SK-N-SH (cell line): ENCODE measurements around the gene STARD7.

Experiments
- EP300 ChIP-seq, 2 experiments: IDR thresholded peaks; 2 replicates each; pipeline versions ENCODE4 v1.4.0 to v1.6.1; 2012; ENCODE audit warnings: borderline replicate concordance in 1 of 2, low read depth in 1 of 2, low read length in 1 of 2
- JUND ChIP-seq: IDR thresholded peaks from 2 replicates; pipeline ENCODE4 v1.4.0; 2012
- MXI1 ChIP-seq: IDR thresholded peaks from 2 replicates; pipeline ENCODE4 v1.6.1; 2012; ENCODE audit warnings: mild to moderate bottlenecking, low read depth, low read length, improper control_type of control experiment
- POLR2AphosphoS5 ChIP-seq: IDR thresholded peaks from 2 replicates; pipeline ENCODE4 v1.6.1; 2012; ENCODE audit warnings: low read depth, low read length
- RAD21 ChIP-seq: IDR thresholded peaks from 2 replicates; pipeline ENCODE4 v1.6.1; 2012; ENCODE audit warnings: mild to moderate bottlenecking, low read length
- RFX5 ChIP-seq: IDR thresholded peaks from 2 replicates; pipeline ENCODE4 v1.6.1; 2012; ENCODE audit warnings: mild to moderate bottlenecking, improper control_type of control experiment, low read length
- YY1 ChIP-seq: IDR thresholded peaks from 2 replicates; pipeline ENCODE4 v1.4.0; 2012; ENCODE audit warnings: low read depth, mild to moderate bottlenecking
- TF ChIP-seq, protein P1 (sequence below): fragments of 200-600 bp; sonication (generic); IDR thresholded peaks from 2 replicates; pipeline ENCODE4 v1.6.1; 2017; ENCODE audit warnings: antibody characterized with exemption, mild to moderate bottlenecking, moderate library complexity
- TF ChIP-seq, protein P2 (sequence below): IDR thresholded peaks from 2 replicates; pipeline ENCODE4 v1.4.0; 2012; ENCODE audit warnings: low read depth

DNA sequence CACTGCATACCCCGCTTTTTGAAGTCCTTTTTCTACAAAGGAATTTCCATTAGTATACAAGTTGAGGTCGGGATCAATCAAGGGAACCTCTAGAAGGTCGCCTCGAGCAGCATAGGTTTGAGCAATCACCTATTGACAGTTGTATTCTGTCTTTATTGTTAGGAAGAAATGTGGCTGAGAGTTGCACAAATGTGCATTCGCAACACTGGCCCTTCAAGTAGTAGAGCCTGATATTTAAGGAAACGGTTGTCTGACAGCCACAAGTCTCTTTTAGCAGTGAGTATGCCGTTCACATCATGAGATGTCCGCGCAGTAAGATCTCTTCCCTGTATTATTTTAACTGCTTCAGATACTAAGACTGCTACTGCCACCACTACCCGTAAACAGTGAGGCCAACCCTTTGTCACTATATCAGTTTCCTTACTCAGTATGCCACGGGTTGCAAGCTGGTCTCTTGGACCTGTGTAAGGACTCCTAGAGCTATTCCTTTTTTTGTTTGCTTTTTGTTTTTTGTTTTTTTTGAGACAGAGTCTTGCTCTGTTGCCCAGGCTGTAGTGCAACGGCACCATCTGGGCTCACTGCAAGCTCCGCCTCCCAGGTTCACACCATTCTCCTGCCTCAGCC is 10.0 kb upstream of the STARD7 start:
- no peak for TF ChIP-seq RAD21
- TF ChIP-seq RFX5: no peak
- TF ChIP-seq, protein P1, sequence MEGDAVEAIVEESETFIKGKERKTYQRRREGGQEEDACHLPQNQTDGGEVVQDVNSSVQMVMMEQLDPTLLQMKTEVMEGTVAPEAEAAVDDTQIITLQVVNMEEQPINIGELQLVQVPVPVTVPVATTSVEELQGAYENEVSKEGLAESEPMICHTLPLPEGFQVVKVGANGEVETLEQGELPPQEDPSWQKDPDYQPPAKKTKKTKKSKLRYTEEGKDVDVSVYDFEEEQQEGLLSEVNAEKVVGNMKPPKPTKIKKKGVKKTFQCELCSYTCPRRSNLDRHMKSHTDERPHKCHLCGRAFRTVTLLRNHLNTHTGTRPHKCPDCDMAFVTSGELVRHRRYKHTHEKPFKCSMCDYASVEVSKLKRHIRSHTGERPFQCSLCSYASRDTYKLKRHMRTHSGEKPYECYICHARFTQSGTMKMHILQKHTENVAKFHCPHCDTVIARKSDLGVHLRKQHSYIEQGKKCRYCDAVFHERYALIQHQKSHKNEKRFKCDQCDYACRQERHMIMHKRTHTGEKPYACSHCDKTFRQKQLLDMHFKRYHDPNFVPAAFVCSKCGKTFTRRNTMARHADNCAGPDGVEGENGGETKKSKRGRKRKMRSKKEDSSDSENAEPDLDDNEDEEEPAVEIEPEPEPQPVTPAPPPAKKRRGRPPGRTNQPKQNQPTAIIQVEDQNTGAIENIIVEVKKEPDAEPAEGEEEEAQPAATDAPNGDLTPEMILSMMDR: no peak
- no peak for TF ChIP-seq MXI1
- no peak for TF ChIP-seq POLR2AphosphoS5
- TF ChIP-seq, protein P2, sequence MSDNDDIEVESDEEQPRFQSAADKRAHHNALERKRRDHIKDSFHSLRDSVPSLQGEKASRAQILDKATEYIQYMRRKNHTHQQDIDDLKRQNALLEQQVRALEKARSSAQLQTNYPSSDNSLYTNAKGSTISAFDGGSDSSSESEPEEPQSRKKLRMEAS: no peak
- TF ChIP-seq YY1: no peak
- no peak for TF ChIP-seq JUND
- TF ChIP-seq EP300 (IDR thresholded peaks at IDR 0.05; ENCODE audit: borderline replicate concordance in 1 of 2, low read depth in 1 of 2, low read length in 1 of 2): no peak
